HG03095 (cell line): Measurements from ENCODE around the gene SPEF1.

Source experiments
- ATAC-seq: cut with Tn5 transposase; IDR thresholded peaks from one replicate; pipeline ENCODE4 v1.9.1; 2021; ENCODE audit warnings: moderate library complexity; ENCODE audit not compliant: unreplicated experiment

SPEF1 gene

GRCh38 chr20:3751305-3751674, 30.0 kb downstream of the SPEF1 start:
- ATAC-seq = no peak

- ATAC-seq = no peak
Measured at GRCh38 chr20:3749689-3750531, 31.3 kb downstream of the SPEF1 start.

- no peak for ATAC-seq
Measured at GRCh38 chr20:3749087-3749688, 32.1 kb downstream of the SPEF1 start.

- no peak for ATAC-seq
Measured at GRCh38 chr20:3748073-3748472, 33.2 kb downstream of the SPEF1 start.

- ATAC-seq = no peak
Measured at GRCh38 chr20:3747471-3747870, 33.8 kb downstream of the SPEF1 start.

GRCh38 chr20:3745686-3746173, 35.5 kb downstream of the SPEF1 start:
- ATAC-seq = no peak

GRCh38 chr20:3744806-3745685, 36.2 kb downstream of the SPEF1 start:
- ATAC-seq = no peak

- no peak for ATAC-seq
Measured at GRCh38 chr20:3744037-3744436, 37.2 kb downstream of the SPEF1 start.

- ATAC-seq = no peak
Measured at GRCh38 chr20:3743251-3743650, 38.0 kb downstream of the SPEF1 start.

GRCh38 chr20:3741836-3742458, 39.3 kb downstream of the SPEF1 start:
- ATAC-seq = no peak

GRCh38 chr20:3740615-3741301, 40.5 kb downstream of the SPEF1 start:
- no peak for ATAC-seq

GRCh38 chr20:3739926-3740451, 41.3 kb downstream of the SPEF1 start:
- no peak for ATAC-seq

- no peak for ATAC-seq
Measured at GRCh38 chr20:3739054-3739925, 42.0 kb downstream of the SPEF1 start.

- ATAC-seq = no peak
Measured at GRCh38 chr20:3738111-3739053, 42.9 kb downstream of the SPEF1 start.

- ATAC-seq = no peak
Measured at GRCh38 chr20:3735768-3736167, 45.5 kb downstream of the SPEF1 start.

- no peak for ATAC-seq
Measured at GRCh38 chr20:3734111-3734843, 47.0 kb downstream of the SPEF1 start.
